WTC11 (cell line): Measurements from ENCODE around the gene DGLUCY.

Experiments used
- CTCF ChIP-seq: fragments of 200-600 bp; IDR thresholded peaks from 2 replicates; pipeline ENCODE4 v1.8.0; 2022; ENCODE audit warnings: antibody characterized with exemption
- EMX1 ChIP-seq: fragments of 250-450 bp; sonication (Bioruptor Pico); IDR thresholded peaks from 2 replicates; pipeline ENCODE4 v1.8.0; 2021; ENCODE audit warnings: mild to moderate bottlenecking
- HMGXB4 ChIP-seq: sonication (generic); formaldehyde crosslinking; IDR thresholded peaks from 2 replicates; pipeline ENCODE4 v1.8.1; 2023; ENCODE audit warnings: mild to moderate bottlenecking, moderate library complexity, missing genetic modification reagents
- RELA ChIP-seq: sonication (generic); formaldehyde crosslinking; IDR thresholded peaks from 2 replicates; pipeline ENCODE4 v1.8.1; 2022; ENCODE audit warnings: missing genetic modification reagents, mild to moderate bottlenecking, borderline replicate concordance
- TP53 ChIP-seq: sonication (generic); formaldehyde crosslinking; IDR thresholded peaks from 2 replicates; pipeline ENCODE4 v1.8.1; 2023; ENCODE audit warnings: mild to moderate bottlenecking, missing genetic modification reagents

GRCh38 chr14:91207008-91207407 is 93.1 kb downstream of the DGLUCY start:
- TF ChIP-seq HMGXB4 (CRISPR knock-in tag) (no peak), EMX1 (CRISPR knock-in tag) (no peak), RELA (no peak), CTCF (no peak), TP53 (CRISPR knock-in tag) (no peak)
